ENCODE data around the gene TRMT1. TPM values are rescaled to one million over a fixed set of nuclear protein-coding genes. Genes with fewer than 3 reads are reported as not detected.

Gene TRMT1
- total RNA-seq, 1 donor from 2014 or later = 33.2 TPM

- DNase-seq (ENCODE audit: low spot score) = no peak
Measured at GRCh38 chr19:13103581-13104359, 12.8 kb downstream of the TRMT1 start.

GRCh38 chr19:13102666-13103580, 13.6 kb downstream of the TRMT1 start, which contains the start of gene LYL1:
TSS of gene LYL1 (minus strand) at chr19:13102858. CDS start at chr19:13101171, 1,687 bp downstream.
- DNase-seq (ENCODE audit: low spot score) = peak; percentile 96

- no peak for DNase-seq (ENCODE audit: low spot score)
Measured at GRCh38 chr19:13102416-13102665, 14.2 kb downstream of the TRMT1 start.

GRCh38 chr19:13101590-13102415, 14.7 kb downstream of the TRMT1 start:
- no peak for DNase-seq (ENCODE audit: low spot score)

GRCh38 chr19:13100841-13101589, 15.5 kb downstream of the TRMT1 start:
- no peak for DNase-seq (ENCODE audit: low spot score)

- DNase-seq (ENCODE audit: low spot score) = no peak
Measured at GRCh38 chr19:13100031-13100588, 16.4 kb downstream of the TRMT1 start.

GRCh38 chr19:13099073-13099999, 17.2 kb downstream of the TRMT1 start:
- DNase-seq (ENCODE audit: low spot score) = no peak

- DNase-seq (ENCODE audit: low spot score) = no peak
Measured at GRCh38 chr19:13098277-13099072, 18.1 kb downstream of the TRMT1 start.

- DNase-seq (ENCODE audit: low spot score) = no peak
Measured at GRCh38 chr19:13097463-13098258, 18.9 kb downstream of the TRMT1 start.

GRCh38 chr19:13097033-13097462, 19.5 kb downstream of the TRMT1 start:
- no peak for DNase-seq (ENCODE audit: low spot score)

GRCh38 chr19:13095934-13096927, 20.3 kb downstream of the TRMT1 start:
- no peak for DNase-seq (ENCODE audit: low spot score)

- DNase-seq (ENCODE audit: low spot score) = no peak
Measured at GRCh38 chr19:13095393-13095784, 21.2 kb downstream of the TRMT1 start.

GRCh38 chr19:13094771-13095392, 21.7 kb downstream of the TRMT1 start:
- DNase-seq (ENCODE audit: low spot score) = no peak

- no peak for DNase-seq (ENCODE audit: low spot score)
Measured at GRCh38 chr19:13094106-13094504, 22.4 kb downstream of the TRMT1 start.

GRCh38 chr19:13093407-13094105, 23.0 kb downstream of the TRMT1 start:
- DNase-seq (ENCODE audit: low spot score) = peak; percentile 94
